ENCODE results near the gene AGPAT4.
"Not testable (repeated sequence)": the region's sequence is repeated elsewhere in the genome, so short reads cannot be mapped to it uniquely, and the experiment has no call there.

Gene AGPAT4

DNA sequence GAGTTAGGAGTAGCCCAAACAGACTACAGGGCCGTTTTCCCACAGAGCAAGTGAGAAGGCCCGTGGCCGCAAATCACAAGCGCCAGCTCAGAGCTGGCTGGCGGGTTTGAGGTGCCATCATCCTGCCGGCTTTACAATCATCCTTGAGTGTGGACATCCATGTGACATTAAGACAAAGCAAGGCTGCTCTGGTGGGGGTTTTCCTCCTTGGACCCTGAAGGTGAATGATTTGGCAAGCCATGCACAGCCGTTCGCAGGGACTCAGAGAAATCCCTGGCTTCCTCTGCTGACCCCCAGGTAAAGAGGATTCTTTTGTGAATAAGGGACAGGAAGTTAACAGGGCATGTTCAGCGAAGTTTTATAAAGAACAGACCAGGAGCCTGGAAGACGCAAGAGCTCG is 137.2 kb downstream of the AGPAT4 start:
- no peak for DNase-seq

- DNase-seq, result no peak
These were observed 137.9 kb downstream of the AGPAT4 start for GRCh38 chr6:161135695-161136591.

DNA sequence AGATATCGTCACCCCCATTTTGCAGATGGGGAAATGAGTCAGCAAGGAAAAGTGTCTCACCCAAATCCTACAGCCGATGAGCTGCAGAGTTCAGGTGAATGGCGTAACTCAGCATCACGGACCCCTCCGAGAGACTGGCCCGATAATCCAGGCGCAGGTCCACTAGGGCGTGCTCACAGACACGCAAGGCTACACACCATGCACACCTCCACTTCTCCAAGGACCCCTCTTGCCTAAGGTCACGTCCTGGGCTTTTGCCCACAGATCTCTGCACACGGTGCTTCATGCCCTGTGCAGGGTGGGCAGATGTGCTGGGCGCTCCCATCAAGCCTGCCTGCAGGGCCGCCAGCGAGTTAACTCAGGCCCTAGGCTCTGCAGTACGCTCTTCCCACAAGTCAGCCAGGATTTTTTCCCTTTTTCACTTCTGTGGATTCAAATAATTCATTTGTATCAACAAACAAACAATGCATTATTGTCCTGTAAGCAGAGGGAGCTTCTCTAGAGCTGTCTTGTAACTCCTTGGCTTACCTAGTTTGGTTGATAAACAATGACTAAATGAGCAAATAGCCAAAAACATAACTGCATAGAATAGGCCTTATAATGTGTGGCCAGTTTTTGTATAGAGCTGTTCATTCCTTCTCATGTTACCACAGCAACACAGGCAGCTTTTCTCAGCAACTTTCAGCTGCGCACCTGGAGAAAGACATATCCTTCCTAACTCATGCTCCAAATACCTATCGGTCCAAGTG is 139.1 kb downstream of the AGPAT4 start:
- no peak for DNase-seq

- no peak for DNase-seq
These were observed 139.9 kb downstream of the AGPAT4 start for GRCh38 chr6:161133963-161134362.

GRCh38 chr6:161132384-161132783 is 141.5 kb downstream of the AGPAT4 start:
- no peak for DNase-seq

DNA sequence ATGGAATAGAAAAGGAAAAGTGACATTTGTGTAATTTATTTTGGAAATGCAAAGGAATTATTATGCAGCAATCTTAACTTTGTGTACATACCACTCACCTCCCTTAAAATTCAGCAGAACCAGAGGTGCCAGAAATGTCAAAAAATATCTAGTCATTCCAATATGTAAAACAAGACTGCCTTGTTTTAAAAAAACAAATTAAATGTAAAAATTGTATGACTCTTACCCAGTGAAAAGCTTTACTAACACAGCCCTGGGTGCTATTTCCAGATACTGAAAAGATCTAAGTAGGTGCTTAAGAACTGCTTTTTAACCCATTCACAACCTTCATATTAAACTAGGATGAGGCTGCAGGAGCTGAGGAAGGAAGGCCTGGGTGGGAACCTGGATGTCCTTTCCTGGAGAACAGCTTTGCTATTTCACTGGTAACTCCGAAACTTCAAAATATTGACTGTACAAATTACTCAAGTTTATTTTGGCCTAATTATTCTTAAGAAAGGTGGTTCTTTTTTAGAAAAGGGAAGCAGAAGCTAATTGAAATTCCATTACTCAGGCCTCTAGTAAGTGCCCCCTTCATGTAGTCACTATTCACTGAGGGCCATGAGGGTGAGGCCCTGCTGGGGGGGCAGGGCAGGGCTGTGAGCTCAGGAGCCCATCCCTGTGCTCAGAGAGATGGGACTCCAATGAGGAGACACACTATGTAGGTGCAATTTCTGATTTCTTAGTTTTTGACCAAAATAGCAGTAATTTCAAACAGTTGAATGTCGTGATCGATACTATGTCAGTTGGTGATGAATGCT is 142.7 kb downstream of the AGPAT4 start:
- no peak for DNase-seq

DNA sequence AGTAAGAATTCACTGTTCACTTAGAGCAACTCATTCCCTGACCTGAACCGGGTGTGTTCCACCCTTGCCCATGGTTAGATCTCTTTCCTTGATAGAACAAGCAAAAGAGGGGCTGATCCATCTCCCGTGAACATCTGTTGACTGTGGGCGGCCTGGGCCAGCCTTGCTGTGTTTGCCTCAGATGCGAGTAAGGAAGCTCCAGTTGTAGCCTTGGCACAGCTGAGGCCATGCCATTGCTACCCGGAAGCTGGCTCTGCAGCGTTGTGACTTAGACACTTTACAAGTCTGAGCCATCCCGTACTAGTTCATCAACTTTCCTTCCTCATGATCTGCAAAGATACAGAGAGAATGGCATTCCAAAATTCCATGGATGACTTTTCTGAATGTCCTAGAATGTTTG is 143.3 kb downstream of the AGPAT4 start:
- no peak for DNase-seq

DNA sequence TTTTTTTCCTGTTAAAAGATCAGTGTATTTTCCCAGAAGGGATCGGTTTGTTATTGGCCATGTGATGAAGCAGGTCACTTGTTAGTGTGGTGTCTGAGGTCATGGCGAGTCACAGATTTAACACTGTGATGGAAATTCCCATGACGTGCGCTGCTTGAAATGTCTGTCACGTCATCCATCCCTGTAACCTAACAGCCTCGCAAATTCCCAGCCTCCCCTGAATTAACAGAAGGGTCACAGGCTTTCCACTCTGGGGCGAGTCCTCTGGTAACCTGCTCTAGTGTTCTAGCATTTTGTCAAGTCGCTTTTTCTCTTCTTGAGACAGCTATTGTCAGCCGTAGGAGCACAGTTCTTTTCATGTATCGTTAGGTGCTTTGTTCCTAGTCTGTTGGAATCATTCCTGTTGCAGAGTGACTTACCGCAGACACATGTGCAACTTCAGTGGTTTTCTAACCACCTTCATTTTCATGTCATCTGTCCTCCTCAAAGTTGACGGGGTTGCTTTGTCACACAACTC is 145.1 kb downstream of the AGPAT4 start:
- peak; percentile 43 to 61 for DNase-seq

- DNase-seq, result no peak
These were observed 145.6 kb downstream of the AGPAT4 start for GRCh38 chr6:161128230-161128629.

DNA sequence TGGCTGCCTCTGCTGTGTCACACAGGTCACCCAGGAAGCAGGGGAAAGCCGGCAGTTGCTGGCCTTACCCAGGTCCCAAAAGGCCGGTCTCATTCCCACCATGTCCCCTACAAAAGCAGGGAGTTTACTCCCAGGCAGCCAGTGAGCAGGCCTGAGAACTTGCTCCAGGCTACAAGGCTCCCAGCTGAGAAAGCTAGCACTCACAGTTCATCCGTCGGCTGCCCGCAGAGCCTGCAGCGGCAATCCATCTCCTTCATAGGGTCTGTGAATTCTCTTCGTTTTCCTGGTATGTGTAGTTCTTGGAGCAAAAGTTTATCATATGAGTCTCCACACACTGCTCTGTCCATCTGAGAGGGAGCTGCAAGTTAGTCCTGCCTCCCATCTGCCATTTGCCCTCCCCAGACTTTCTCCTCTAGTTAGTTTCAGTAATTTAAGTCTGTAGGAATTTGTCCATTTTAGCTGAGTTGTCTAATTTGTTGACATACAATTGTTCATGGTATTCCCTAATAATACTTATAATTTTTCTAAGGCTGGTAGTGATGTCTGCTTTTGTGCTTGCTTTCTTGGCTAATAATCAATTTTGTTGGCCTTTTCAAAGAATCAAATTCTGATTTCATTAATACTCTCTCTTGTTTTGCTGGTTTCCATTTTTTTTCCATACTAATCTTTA is 146.7 kb downstream of the AGPAT4 start:
- no peak for DNase-seq

- no peak for DNase-seq
These were observed 148.3 kb downstream of the AGPAT4 start for GRCh38 chr6:161125591-161125990.

- not testable (repeated sequence) for DNase-seq
These were observed 150.5 kb downstream of the AGPAT4 start for GRCh38 chr6:161123319-161123718.

- no peak for DNase-seq
These were observed 155.9 kb downstream of the AGPAT4 start for GRCh38 chr6:161117942-161118341.

DNA sequence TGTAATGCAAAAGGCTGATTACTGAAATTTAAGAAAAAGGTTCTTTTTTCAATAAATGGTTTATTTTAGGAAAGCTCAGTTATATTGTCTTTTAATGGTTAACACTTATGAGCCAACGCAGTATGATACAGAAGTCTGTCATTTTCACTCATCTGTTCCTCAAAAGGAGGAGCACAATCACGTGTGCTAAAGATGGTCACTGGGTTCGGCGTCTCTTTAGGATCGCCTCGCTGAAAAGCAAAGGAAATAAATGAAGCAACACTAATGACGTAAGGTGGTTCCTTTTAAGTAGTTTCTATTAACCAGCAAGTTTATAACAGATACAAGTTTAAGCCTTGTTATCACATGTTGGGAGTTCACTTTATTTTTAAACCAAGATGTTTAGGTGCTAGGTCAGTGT is 156.6 kb downstream of the AGPAT4 start:
- no peak for DNase-seq

GRCh38 chr6:161116554-161116953 is 157.3 kb downstream of the AGPAT4 start:
- no peak for DNase-seq

DNA sequence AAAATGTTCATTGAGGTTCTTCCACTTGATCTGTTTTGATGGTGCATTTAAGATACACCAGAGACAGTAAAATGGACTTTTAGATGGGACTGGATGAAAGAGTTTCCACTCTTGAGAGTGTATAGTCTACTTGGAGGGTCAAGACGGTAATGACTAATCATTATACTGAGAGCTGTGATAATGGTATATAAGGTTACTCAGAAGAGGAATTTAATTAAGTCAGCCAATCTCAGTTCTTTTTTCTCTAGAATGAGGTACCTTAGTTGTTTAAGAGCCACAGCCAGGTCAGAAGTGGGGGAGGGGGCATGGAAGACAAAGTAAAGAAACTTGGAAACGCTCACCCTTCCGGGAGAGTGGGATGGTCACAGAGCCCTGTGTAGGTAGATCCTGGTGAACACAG is 158.4 kb downstream of the AGPAT4 start:
- DNase-seq, result no peak

DNA sequence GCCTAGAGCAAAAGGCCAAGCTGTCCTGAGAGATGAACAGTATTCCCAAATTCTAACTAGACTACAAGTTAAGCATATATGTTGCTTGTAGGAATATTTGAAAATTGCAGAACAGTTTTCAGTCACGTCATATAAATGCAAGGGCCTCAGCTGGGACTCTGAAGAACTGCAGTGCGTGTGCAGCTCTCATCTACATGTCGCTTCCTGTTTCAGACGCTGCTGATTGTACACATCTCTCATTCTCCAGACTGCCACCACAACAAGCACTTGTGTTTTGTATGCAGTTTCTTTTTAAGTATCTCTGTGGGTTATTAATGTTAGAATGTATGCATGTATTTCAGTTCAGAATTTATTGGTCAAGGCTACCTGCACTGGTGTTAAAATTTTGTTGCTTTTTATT is 162.6 kb downstream of the AGPAT4 start:
- DNase-seq, result no peak

DNA sequence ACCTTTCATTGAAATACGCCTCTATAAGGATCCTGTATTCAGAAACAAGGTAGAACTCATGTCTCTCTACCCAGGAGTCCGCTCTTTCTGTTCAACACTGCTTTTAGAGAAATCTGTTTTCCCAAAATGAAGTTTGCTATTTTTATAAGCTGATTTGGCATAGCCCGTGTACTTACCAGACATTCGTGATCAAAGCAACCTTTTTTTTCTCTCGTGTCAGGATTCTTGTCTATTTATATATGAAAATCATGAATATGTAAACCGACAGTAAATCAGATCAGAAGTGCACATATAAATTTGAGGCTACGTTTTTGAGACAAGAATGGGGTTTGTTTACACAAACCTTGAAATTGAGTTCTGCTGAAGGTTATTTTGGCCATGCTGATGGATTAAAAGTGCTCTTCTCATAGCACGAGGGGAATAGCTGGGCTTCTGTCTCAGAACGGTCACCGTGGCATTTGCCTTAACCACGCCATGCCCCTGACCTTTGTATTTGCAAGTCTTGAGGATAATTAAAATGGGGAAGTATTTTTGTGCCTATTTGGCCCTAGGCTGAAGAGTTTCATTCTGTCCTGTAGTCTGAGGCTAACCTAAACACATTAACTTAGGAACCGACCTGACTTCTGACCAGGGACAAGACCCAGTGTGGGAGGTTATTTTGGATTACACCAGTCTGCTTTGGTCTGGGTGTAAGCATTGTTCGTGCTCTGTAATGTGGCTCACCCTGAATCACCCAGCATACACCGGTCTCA is 163.7 kb downstream of the AGPAT4 start:
- no peak for DNase-seq

- DNase-seq, result no peak
These were observed 164.5 kb downstream of the AGPAT4 start for GRCh38 chr6:161109366-161109765.

DNA sequence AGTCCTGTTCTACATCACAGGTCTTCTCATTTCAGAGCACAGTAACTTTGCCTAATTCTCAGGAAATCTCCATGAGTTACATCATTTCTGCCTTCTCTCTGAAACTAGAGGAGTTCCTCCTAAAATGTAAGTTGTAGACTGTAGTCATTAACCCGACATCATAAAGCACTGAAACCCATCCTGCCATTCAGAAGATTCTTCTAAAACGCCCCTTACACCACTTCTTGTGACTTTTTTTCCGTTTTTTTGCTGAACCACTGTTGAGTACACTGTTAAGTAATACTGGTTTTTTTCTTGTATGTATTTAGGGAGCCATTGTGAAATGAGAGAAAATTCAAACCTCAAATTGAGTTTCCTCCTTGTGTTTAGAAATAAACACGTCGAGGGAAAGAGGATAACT is 164.9 kb downstream of the AGPAT4 start:
- no peak for DNase-seq
